H1 (cell line): ENCODE data around the gene RNPS1. TPM values are rescaled to one million over a fixed set of nuclear protein-coding genes. Genes with fewer than 3 reads are reported as not detected.

Experiments used
- CBX8 ChIP-seq: fragments of 300-800, 300-1000 bp; sonication (generic); IDR thresholded peaks from 2 replicates; pipeline ENCODE4 v1.7.1; 2016; ENCODE audit warnings: low read depth, low read length, borderline replicate concordance
- POLR2AphosphoS5 ChIP-seq: IDR thresholded peaks from 2 replicates; pipeline ENCODE4 v1.6.1; 2011; ENCODE audit warnings: low read depth, low read length
- RFX5 ChIP-seq: IDR thresholded peaks from 2 replicates; pipeline ENCODE4 v1.6.1; 2011; ENCODE audit warnings: low read depth, low read length, improper control_type of control experiment, borderline replicate concordance
- polyA plus RNA-seq, 7 experiments: library from polyadenylated mRNA; depleted of rRNA in 3 of 7; stranded (reverse) in 5 of 7; unstranded in 2 of 7; fragments of >200 nt in 5 of 7; fragments of 200-250 nt in 2 of 7; gene quantifications; 1 replicate in 5 of 7; 2 replicates in 1 of 7; 4 replicates in 1 of 7; pipeline versions ENCODE4 v1.2.1 to v1.2.3, GENCODE V29; 2011 to 2013; ENCODE audit warnings: missing spikeins in 2 of 7, mixed read lengths in 2 of 7
- total RNA-seq: library from RNA; stranded (reverse); fragmentation: NEBNext Ultra II Directional; extraction: Animal tissue kit (Norgen Biotek cat#: 25700); gene quantifications from 2 replicates; pipeline ENCODE4 v1.2.1, GENCODE V29; 2021

RNPS1 gene
- total and polyA plus RNA-seq, 2 of the 8 experiments (the other 6 are each of a cell fraction or from before 2014, with no cell fraction given), result 330 to 350 TPM

- no peak for TF ChIP-seq POLR2AphosphoS5
- TF ChIP-seq CBX8, result no peak
- TF ChIP-seq RFX5, result no peak
Observed at GRCh38 chr16:2299121-2299914, 31.4 kb upstream of the RNPS1 start (continued).
